HG03025 (cell line): ENCODE measurements around the gene SLC22A31.
"Not testable (repeated sequence)": the region's sequence is repeated elsewhere in the genome, so short reads cannot be mapped to it uniquely, and the experiment has no call there.

Experiments
- ATAC-seq: cut with Tn5 transposase; IDR thresholded peaks from one replicate; pipeline ENCODE4 v1.9.1; 2021; ENCODE audit warnings: mild to moderate bottlenecking, moderate library complexity; ENCODE audit not compliant: unreplicated experiment, low FRiP score

Gene SLC22A31

GRCh38 chr16:89200124-89200849, at the start of gene SLC22A31:
Gene SLC22A31, minus strand, starts transcription at chr16:89200537. Its CDS starts 36 bp downstream, at chr16:89200501.
- ATAC-seq: no peak

DNA sequence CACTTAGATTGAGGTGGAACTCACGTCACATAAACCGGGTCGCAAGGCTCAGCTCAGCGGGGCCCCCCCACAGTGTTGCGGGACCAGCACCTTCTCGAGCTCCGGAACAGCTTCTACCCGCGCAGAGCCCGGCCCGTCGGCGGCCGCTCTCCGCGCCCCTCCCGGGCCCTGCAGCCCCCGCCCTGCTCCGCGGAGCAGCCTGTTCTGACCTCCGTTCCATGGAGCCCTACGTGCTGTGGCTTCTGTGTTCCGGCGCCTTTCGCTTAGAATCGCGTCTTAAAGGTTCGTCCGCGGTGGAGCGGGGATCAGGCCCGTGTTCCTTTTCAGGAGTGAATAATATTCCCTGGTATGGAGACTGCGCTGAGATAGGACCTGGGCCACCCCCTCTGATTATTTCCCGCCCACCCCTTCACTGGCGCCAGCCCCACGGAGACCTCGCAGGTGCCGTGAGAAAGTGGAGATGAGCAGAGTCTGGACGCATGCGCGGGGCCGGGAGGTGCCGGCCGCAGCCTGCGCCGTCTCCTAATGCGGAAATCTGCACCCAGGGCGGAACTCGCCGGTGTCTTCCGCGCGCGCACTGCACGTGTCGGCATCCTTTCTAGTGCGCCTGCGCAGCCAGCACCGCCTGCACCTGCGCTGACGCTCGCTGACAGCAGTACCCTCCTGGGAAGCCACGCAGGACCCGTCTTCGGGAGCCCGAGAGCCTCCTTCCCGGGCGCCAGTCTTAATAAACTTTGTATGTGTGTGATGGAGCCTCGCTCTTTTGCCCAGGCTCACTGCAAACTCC, 48.1 kb upstream of the SLC22A31 start:
- ATAC-seq: no peak

DNA sequence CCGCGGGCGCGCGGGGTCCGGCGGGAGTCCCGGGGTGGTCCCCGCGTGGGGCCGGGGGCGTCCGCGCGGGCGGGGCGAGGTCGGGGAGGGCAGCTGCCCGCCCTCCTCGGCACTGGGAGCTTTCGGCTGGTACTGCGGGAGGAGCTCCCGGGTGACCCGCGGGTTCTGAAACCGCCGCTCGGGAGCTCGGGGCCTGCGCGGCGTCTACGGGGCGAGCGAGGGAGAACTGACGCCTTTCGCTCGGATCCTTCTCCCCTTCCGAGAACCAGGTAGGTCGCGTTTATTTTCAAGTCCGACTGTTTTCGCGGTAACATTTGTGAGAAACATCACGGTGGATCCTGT, 47.4 kb upstream of the SLC22A31 start:
- ATAC-seq: not testable (repeated sequence)

DNA sequence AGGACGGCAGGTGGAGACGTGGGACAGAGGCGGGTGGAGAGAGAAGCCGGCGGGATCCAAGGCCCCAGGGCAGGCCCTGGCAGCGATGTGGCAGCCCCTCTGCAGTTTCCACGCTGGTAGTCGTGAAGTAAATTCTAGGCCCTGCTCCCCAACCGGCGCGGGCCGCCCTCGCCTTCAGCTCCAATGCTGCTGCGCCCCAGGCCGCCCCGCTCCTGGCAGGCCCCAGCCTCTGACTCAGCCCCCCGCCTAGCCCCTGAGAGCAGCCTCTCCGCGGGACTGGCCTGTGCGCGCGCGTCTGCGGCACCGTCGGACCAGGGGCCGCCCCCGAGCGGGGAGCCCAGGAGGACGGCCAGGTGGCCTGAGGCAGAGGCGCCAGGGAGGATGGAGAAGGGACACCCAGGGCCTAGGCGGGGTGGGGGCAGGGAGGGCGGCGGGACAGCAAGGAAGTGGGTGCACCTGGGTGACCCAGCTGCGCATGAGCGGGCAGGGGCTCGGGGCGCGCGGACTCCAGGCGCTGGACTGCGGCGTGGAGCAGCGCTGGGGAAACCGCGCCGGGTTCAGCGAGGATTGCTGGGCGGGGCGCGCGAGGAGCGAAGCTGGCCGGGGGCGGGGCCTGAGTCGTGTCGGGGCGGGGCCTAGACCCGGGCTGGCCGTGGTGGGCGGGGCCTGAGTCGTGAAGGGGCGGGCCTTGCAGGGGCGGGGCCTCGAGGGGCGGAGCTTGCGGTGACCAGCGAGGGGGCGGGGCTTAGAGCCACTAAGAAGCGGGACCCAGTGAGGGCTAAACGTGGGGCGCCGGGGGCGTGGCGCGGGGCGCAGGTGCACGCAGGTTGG, 46.8 kb upstream of the SLC22A31 start:
- ATAC-seq: no peak

GRCh38 chr16:89246383-89246902, 46.1 kb upstream of the SLC22A31 start:
- ATAC-seq: no peak

- no peak for ATAC-seq
Observed at GRCh38 chr16:89244754-89245153, 44.4 kb upstream of the SLC22A31 start.

DNA sequence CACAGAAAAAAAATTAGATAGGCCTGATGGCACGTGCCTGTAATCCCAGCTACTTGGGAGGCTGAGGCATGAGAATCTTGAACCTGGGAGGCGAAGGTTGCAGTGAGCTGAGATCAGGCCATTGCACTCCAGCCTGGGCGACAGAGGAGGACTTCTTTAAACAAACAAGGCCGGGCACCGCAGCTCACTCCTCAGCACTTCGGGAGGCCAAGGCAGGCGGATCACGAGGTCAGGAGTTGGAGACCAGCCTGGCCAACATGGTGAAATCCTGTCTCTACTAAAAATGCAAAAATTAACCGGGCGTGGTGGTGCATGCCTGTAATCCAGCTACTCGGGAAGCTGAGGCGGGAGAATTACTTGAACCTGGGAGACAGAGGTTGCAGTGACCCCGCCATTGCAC, 43.9 kb upstream of the SLC22A31 start:
- ATAC-seq: not testable (repeated sequence)

DNA sequence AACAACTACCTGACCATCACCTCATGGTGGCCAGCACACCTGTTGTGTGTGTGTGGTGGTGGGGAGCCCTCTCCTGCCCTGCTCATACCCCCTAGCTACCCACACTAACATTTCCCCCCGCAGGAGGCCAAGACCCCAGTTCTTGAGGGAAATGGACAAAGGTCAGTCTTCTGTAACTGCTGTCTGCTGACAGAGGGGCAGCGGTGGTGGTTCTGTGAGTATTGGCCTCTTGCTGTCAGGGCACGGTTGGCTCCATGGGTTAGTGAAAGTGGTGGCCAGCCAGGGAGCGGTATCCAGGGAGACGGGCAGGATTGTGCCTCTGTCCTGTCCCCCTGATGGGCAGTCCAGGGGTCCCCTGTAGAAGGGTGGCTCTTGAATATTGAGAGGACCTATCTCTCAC, 43.3 kb upstream of the SLC22A31 start:
- ATAC-seq: no peak

GRCh38 chr16:89242795-89243200, 42.5 kb upstream of the SLC22A31 start:
- no peak for ATAC-seq

GRCh38 chr16:89241187-89242007, 41.1 kb upstream of the SLC22A31 start:
- no peak for ATAC-seq

- ATAC-seq: no peak
Observed at GRCh38 chr16:89237733-89238132, 37.4 kb upstream of the SLC22A31 start.

DNA sequence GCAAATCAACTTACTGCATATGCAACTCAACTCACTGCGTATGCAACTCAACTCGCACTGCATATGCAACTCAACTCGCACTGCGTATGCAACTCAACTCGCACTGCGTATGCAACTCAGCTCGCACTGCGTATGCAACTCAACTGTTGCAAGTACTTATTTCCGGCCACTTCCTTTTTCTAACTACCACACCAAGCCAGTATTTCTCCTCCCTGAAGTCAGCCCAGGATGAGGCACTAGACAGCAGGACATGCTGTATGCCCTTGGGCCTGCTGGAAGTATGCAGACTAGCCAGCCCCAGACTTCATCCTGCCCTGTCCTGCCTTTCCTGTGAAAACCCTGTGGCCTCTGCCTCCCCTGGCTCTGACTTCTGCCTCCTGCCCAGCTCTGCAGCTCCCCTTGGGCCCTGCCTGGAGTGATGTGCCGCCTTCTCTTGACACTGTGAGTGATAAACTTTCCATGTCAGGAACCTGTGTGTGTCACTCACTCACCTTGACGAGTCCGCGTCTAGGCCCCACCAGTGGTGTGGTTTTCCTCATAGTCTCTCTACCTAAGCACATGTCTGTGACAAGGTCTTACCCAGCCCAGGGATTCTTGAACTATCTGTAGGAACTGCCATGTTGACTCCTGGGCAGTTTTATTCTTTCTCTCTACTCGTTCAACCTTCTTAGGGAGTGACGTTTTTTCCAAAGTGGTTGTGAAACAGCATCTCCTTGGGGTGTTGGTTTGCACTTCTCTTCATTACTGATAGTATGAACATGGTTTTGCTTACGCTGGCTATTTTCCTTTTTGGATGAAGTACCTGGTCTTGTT, 33.5 kb upstream of the SLC22A31 start:
- ATAC-seq: no peak

GRCh38 chr16:89232107-89232506, 31.8 kb upstream of the SLC22A31 start:
- no peak for ATAC-seq

GRCh38 chr16:89230255-89230654, 29.9 kb upstream of the SLC22A31 start:
- no peak for ATAC-seq

- no peak for ATAC-seq
Observed at GRCh38 chr16:89224665-89225064, 24.3 kb upstream of the SLC22A31 start.

- ATAC-seq: no peak
Observed at GRCh38 chr16:89222931-89223330, 22.6 kb upstream of the SLC22A31 start.

GRCh38 chr16:89221604-89222003, 21.3 kb upstream of the SLC22A31 start:
- ATAC-seq: no peak

GRCh38 chr16:89219365-89219764, 19.0 kb upstream of the SLC22A31 start:
- ATAC-seq: no peak
